Gastrocnemius medialis (tissue), 4 donors: ENCODE results near the gene HDAC4. TPM values are rescaled to one million over a fixed set of nuclear protein-coding genes. Genes with fewer than 3 reads are reported as not detected.

ENCODE experiments used
- ATAC-seq, 2 donors: fragments of 150-250 bp; one replicate each; pipeline ENCODE4 v1.9.1; 2016
- DNase-seq, 2 donors: peaks; one replicate each; pipeline ENCODE4 v3.0.0-alpha.2; 2019
- H3K27ac ChIP-seq, 4 donors: fragments of 200-600 bp; sonication (generic); 1 replicate in 1 of 4; 2 replicates in 3 of 4; pipeline ENCODE4 v1.5.1; 2016 to 2018; ENCODE audit warnings: mild to moderate bottlenecking in 2 of 4, moderate library complexity in 1 of 4
- H3K27me3 ChIP-seq, 3 donors: fragments of 200-600 bp; sonication (generic) in 2 of 3; 1 replicate in 1 of 3; 2 replicates in 2 of 3; pipeline versions ENCODE4 v1.5.1 to v1.6.0; 2016 to 2019; ENCODE audit warnings: mild to moderate bottlenecking in 1 of 3, moderate library complexity in 1 of 3
- H3K36me3 ChIP-seq, 2 donors: fragments of 200-600 bp; sonication (generic) in 1 of 2; one replicate each; pipeline ENCODE4 v1.5.1; 2017 to 2018
- H3K4me1 ChIP-seq, 2 donors: fragments of 200-600 bp; sonication (generic) in 1 of 2; one replicate each; pipeline ENCODE4 v1.5.1; 2016 to 2017; ENCODE audit warnings: mild to moderate bottlenecking in 2 of 2
- H3K4me3 ChIP-seq, 4 donors: fragments of 200-600 bp; sonication (generic) in 3 of 4; 1 replicate in 1 of 4; 2 replicates in 3 of 4; pipeline ENCODE4 v1.5.1; 2016 to 2019; ENCODE audit warnings: mild to moderate bottlenecking in 2 of 4
- H3K9me3 ChIP-seq, 3 donors: fragments of 200-600 bp; sonication (generic) in 2 of 3; 1 replicate in 1 of 3; 2 replicates in 2 of 3; pipeline ENCODE4 v1.5.1; 2016 to 2019
- POLR2A ChIP-seq, 2 donors: fragments of 450-650 bp; IDR thresholded peaks; one replicate each; pipeline ENCODE4 v1.6.1; 2017; ENCODE audit warnings: antibody characterized with exemption in 2 of 2, mild to moderate bottlenecking in 2 of 2, moderate library complexity in 2 of 2
- in situ Hi-C, 4 donors: fragments of 200-750 bp; cut with MboI; loops; one replicate each; pipeline versions ENCODE4 v1.15.0 to v1.8.0; 2017; ENCODE audit warnings: low sequenced_read_pairs in 4 of 4
- intact Hi-C: fragments of 100-400 bp; cut with DNase I; formaldehyde crosslinking; loops from one replicate; pipeline ENCODE4 v1.15.1; 2023; ENCODE audit warnings: low total_unique reads
- total RNA-seq, 4 donors: library from RNA; depleted of rRNA; stranded (reverse); fragments of >200 nt; gene quantifications; one replicate each; pipeline versions ENCODE4 v1.1.0 to v1.2.3, GENCODE V29; 2016
- TF ChIP-seq, protein P1 (sequence below), 5 experiments: fragments of 450-650 bp in 3 of 5; fragments of 200-600 bp in 2 of 5; sonication (generic) in 2 of 5; IDR thresholded peaks in 4 of 5; conservative IDR thresholded peaks in 1 of 5; 1 replicate in 4 of 5; 2 replicates in 1 of 5; pipeline ENCODE4 v1.5.1; 2016 to 2019; ENCODE audit warnings: antibody characterized with exemption in 5 of 5, mild to moderate bottlenecking in 3 of 5, moderate library complexity in 3 of 5

Gene HDAC4
- total RNA-seq, 4 donors from 2014 or later = 23.6 to 257 (median 119) TPM

DNA sequence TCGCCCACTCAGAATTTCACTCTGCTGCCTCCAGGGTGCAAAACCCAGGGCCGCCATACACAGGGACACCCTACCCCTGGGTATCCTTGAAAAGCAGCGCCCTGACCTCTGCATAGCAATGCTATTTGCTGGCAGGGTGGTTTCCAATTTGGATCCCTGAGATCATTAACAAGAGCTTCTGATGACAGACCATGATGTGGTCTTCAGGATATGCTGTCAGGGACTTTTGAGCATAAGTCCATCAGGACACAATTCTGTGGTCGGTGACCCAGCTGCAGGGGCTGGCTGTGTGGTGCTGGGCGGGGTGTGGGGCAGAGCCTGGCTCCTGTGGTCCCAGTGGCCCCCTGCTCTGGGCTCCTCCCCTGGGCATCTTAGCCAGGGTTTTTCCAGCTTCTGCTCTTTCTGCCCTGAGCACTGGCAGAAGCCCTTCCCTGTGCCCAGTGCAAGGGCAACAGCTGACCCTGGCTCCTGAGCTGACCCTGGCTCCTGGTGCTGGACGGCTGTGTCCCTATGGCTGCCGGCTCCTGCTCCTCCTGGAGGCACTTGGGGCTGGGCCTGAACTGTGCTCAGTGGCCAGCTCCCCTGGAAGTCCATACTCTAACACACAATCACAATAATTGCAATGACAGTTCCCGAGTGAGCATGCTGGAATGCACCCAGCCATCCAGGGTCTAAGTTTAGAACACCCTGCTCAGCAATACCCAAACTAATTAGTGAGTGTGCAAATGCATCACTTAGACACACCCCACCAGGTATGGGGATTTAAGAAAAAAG, 271.5 kb downstream of the HDAC4 start:
- in situ Hi-C loops = no loop called here
- H3K36me3 ChIP-seq = peaks cover 0 to 77% of the 10 kb centered on the region in 2 donors
- no peaks in the 10 kb centered on the region for H3K27me3 ChIP-seq
- no peaks in the 10 kb centered on the region for H3K4me1 ChIP-seq
- no peak overlapping the region for H3K4me3 ChIP-seq
- DNase-seq (no peak), ATAC-seq (no peak)
- TF ChIP-seq POLR2A (IDR thresholded peaks at IDR 0.05) = no peak
- TF ChIP-seq, protein P1, sequence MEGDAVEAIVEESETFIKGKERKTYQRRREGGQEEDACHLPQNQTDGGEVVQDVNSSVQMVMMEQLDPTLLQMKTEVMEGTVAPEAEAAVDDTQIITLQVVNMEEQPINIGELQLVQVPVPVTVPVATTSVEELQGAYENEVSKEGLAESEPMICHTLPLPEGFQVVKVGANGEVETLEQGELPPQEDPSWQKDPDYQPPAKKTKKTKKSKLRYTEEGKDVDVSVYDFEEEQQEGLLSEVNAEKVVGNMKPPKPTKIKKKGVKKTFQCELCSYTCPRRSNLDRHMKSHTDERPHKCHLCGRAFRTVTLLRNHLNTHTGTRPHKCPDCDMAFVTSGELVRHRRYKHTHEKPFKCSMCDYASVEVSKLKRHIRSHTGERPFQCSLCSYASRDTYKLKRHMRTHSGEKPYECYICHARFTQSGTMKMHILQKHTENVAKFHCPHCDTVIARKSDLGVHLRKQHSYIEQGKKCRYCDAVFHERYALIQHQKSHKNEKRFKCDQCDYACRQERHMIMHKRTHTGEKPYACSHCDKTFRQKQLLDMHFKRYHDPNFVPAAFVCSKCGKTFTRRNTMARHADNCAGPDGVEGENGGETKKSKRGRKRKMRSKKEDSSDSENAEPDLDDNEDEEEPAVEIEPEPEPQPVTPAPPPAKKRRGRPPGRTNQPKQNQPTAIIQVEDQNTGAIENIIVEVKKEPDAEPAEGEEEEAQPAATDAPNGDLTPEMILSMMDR (IDR thresholded peaks at IDR 0.05 in 4 of 5, conservative IDR thresholded peaks at IDR 0.05 in 1 of 5) = no peak
- intact Hi-C loops = no loop called here
- no peaks in the 10 kb centered on the region for H3K9me3 ChIP-seq
- H3K27ac ChIP-seq = no peak overlapping the region

- H3K4me3 ChIP-seq = no peak overlapping the region
- intact Hi-C loops = no loop called here
- H3K36me3 ChIP-seq = peaks cover 0 to 77% of the 10 kb centered on the region in 2 donors
- no peak overlapping the region for H3K27ac ChIP-seq
- ATAC-seq = no peak
- TF ChIP-seq, protein P1 (IDR thresholded peaks at IDR 0.05 in 4 of 5, conservative IDR thresholded peaks at IDR 0.05 in 1 of 5) = no peak
- DNase-seq = no peak
- H3K4me1 ChIP-seq = no peaks in the 10 kb centered on the region
- H3K27me3 ChIP-seq = no peaks in the 10 kb centered on the region
- H3K9me3 ChIP-seq = no peaks in the 10 kb centered on the region
- in situ Hi-C loops = no loop called here
Observed at GRCh38 chr2:239128706-239129105, 272.1 kb downstream of the HDAC4 start.

- DNase-seq (no peak), ATAC-seq (no peak)
- H3K9me3 ChIP-seq = no peaks in the 10 kb centered on the region
- no peaks in the 10 kb centered on the region for H3K27me3 ChIP-seq
- TF ChIP-seq, protein P1 (IDR thresholded peaks at IDR 0.05 in 4 of 5, conservative IDR thresholded peaks at IDR 0.05 in 1 of 5) = no peak
- TF ChIP-seq POLR2A (IDR thresholded peaks at IDR 0.05) = no peak
- H3K4me3 ChIP-seq = no peak overlapping the region
- peaks cover 0 to 69% of the 10 kb centered on the region in 2 donors for H3K36me3 ChIP-seq
- in situ Hi-C loops (no loop called here), intact Hi-C loops (no loop called here)
- H3K4me1 ChIP-seq = no peaks in the 10 kb centered on the region
- H3K27ac ChIP-seq = no peak overlapping the region
Observed at GRCh38 chr2:239127513-239127912, 273.3 kb downstream of the HDAC4 start.

DNA sequence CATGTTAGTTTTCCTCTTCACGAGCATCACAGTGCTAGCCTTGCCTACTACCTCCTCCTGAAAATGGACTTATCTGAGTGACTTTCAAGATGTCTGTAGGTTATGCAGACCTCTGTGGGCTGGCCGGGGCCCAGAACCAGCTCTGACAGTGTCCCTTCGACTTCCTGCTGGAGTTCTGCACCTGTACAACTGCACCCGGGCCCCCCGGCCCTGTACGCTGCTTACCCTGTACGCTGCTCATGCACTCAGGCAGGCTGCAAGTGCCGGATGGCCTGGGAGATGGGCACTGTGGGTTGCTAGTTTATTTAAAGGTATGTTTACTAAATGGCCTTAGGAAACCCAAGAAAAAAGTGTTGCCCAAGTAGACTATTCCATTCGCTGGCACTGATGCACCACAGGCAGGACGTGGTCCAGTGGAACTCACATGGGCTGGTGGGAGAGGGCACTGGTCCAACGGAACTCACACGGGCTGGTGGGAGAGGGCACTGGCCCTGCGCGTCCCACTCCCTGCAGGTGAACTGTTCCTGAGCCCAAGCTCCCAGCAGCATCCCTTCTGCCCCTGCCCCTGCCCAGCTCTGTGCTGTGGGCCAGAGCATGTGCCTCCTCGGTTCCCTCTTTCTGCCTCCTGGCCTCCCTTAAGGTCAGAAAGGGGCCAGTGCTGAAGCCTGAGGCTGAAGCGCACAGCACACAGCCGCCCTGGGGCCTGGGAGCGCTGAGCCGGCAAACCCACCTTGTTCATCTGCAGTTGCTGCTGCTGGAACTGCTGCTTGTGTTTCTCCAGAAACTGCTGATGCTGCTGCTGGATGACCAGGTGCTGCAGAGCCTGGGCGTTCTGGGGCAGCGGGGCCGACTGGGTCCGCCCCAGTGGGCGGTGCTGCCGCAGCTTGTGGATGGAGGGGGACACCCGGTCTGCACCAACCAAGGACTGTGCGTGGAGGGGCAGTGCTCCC, 274.8 kb downstream of the HDAC4 start:
- ATAC-seq (no peak), DNase-seq (no peak)
- Histone ChIP-seq H3K4me1 (no peaks in the 10 kb centered on the region), H3K27ac (no peak overlapping the region), H3K9me3 (no peaks in the 10 kb centered on the region), H3K36me3 (peaks cover 0 to 61% of the 10 kb centered on the region in 2 donors), H3K4me3 (no peak overlapping the region), H3K27me3 (no peaks in the 10 kb centered on the region)
- TF ChIP-seq, protein P1 (IDR thresholded peaks at IDR 0.05 in 4 of 5, conservative IDR thresholded peaks at IDR 0.05 in 1 of 5) = no peak
- TF ChIP-seq POLR2A (IDR thresholded peaks at IDR 0.05) = no peak
- in situ Hi-C loops (no loop called here), intact Hi-C loops (no loop called here)
